NCI-H2227 treated with DMSO at 0.1 percent for 48 hours (cell line): ENCODE data around the gene TMEM247.

Experiments used
- DNase-seq: peaks from one replicate; lab custom pipeline; 2025; lab: John Stamatoyannopoulos, UW

The TMEM247 gene

GRCh38 chr2:46479265-46479664, at the start of gene TMEM247:
Gene TMEM247 (plus strand): TSS chr2:46479565.
- DNase-seq, result no peak

GRCh38 chr2:46430413-46430812, 49.0 kb upstream of the TMEM247 start:
- DNase-seq, result no peak

- no peak for DNase-seq
Measured at GRCh38 chr2:46430992-46431391, 48.4 kb upstream of the TMEM247 start.

- no peak for DNase-seq
Measured at GRCh38 chr2:46431481-46432235, 47.7 kb upstream of the TMEM247 start.

- DNase-seq, result no peak
Measured at GRCh38 chr2:46434851-46435273, 44.5 kb upstream of the TMEM247 start.

GRCh38 chr2:46435353-46435752, 44.0 kb upstream of the TMEM247 start:
- no peak for DNase-seq

GRCh38 chr2:46435796-46436360, 43.5 kb upstream of the TMEM247 start:
- no peak for DNase-seq

GRCh38 chr2:46436800-46437199, 42.6 kb upstream of the TMEM247 start:
- no peak for DNase-seq

GRCh38 chr2:46438102-46438501, 41.3 kb upstream of the TMEM247 start:
- no peak for DNase-seq

- no peak for DNase-seq
Measured at GRCh38 chr2:46438794-46439193, 40.6 kb upstream of the TMEM247 start.

GRCh38 chr2:46439582-46439981, 39.8 kb upstream of the TMEM247 start:
- no peak for DNase-seq

- no peak for DNase-seq
Measured at GRCh38 chr2:46441838-46442712, 37.3 kb upstream of the TMEM247 start.

- DNase-seq, result no peak
Measured at GRCh38 chr2:46444732-46445131, 34.6 kb upstream of the TMEM247 start.

GRCh38 chr2:46445556-46445955, 33.8 kb upstream of the TMEM247 start:
- DNase-seq, result no peak

- no peak for DNase-seq
Measured at GRCh38 chr2:46446871-46447568, 32.3 kb upstream of the TMEM247 start.

GRCh38 chr2:46447649-46448048, 31.7 kb upstream of the TMEM247 start:
- no peak for DNase-seq

- no peak for DNase-seq
Measured at GRCh38 chr2:46448111-46448510, 31.3 kb upstream of the TMEM247 start.

GRCh38 chr2:46448641-46449040, 30.7 kb upstream of the TMEM247 start:
- DNase-seq, result no peak

GRCh38 chr2:46449700-46450099, 29.7 kb upstream of the TMEM247 start:
- no peak for DNase-seq

GRCh38 chr2:46451131-46451711, 28.1 kb upstream of the TMEM247 start:
- no peak for DNase-seq

GRCh38 chr2:46456789-46457188, 22.6 kb upstream of the TMEM247 start:
- DNase-seq, result no peak
